Thoracic aorta (tissue), 2 donors: Measurements from ENCODE around the gene PRRC2C. TPM values are rescaled to one million over a fixed set of nuclear protein-coding genes. Genes with fewer than 3 reads are reported as not detected.

Experiments
- ATAC-seq: fragments of 150-250 bp; one replicate; pipeline ENCODE4 v1.8.0; 2017; ENCODE audit warnings: low read depth; ENCODE audit not compliant: insufficient number of reproducible peaks, low FRiP score
- DNase-seq: peaks from one replicate; pipeline ENCODE4 v3.0.0-alpha.2; 2020; ENCODE audit warnings: low spot score
- H3K27ac ChIP-seq, 2 donors: fragments of 200-600 bp; sonication (generic); 1 replicate in 1 of 2; 2 replicates in 1 of 2; pipeline ENCODE4 v1.5.1; 2016; ENCODE audit warnings: mild to moderate bottlenecking in 2 of 2, moderate library complexity in 2 of 2
- H3K27me3 ChIP-seq: fragments of 200-600 bp; sonication (generic); replicated peaks from 2 replicates; pipeline ENCODE4 v1.6.0; 2016; ENCODE audit warnings: mild to moderate bottlenecking; ENCODE audit not compliant: insufficient read depth
- H3K36me3 ChIP-seq: fragments of 200-600 bp; sonication (generic); one replicate; pipeline ENCODE4 v1.5.1; 2016
- H3K4me1 ChIP-seq, 2 donors: fragments of 200-600 bp; sonication (generic); 1 replicate in 1 of 2; 2 replicates in 1 of 2; pipeline versions ENCODE4 v1.5.1 to v1.6.0; 2016; ENCODE audit warnings: low read depth in 2 of 2, mild to moderate bottlenecking in 1 of 2; ENCODE audit not compliant: control insufficient read depth in 1 of 2
- H3K4me3 ChIP-seq: fragments of 200-600 bp; sonication (generic); 2 replicates; pipeline ENCODE4 v1.5.1; 2016; ENCODE audit warnings: mild to moderate bottlenecking
- H3K9me3 ChIP-seq: fragments of 200-600 bp; sonication (generic); 2 replicates; pipeline ENCODE4 v1.5.1; 2016
- CTCF ChIP-seq: fragments of 200-600 bp; sonication (generic); IDR thresholded peaks from one replicate; pipeline ENCODE4 v1.5.1; 2019; ENCODE audit warnings: antibody characterized with exemption
- total RNA-seq, 2 donors: library from RNA; depleted of rRNA; stranded (reverse); fragments of >200 nt; gene quantifications; one replicate each; pipeline versions ENCODE4 v1.1.0 to v1.2.3, GENCODE V29; 2016

PRRC2C gene
- total RNA-seq, 2 donors from 2014 or later = 73.9 to 127 TPM

- Histone ChIP-seq H3K4me3 (no peak overlapping the region), H3K4me1 (no peaks in the 10 kb centered on the region), H3K9me3 (no peaks in the 10 kb centered on the region), H3K27me3 (no peaks in the 10 kb centered on the region), H3K36me3 (no peaks in the 10 kb centered on the region), H3K27ac (no peak overlapping the region)
- DNase-seq (no peak), ATAC-seq (no peak)
- TF ChIP-seq CTCF = no peak
These were observed 142.9 kb downstream of the PRRC2C start for GRCh38 chr1:171628225-171628624.

GRCh38 chr1:171635661-171636060 lies 150.3 kb downstream of the PRRC2C start:
- no peaks in the 10 kb centered on the region for H3K27me3 ChIP-seq
- DNase-seq = no peak
- no peaks in the 10 kb centered on the region for H3K9me3 ChIP-seq
- H3K27ac ChIP-seq = no peak overlapping the region
- no peak for ATAC-seq
- H3K4me3 ChIP-seq = no peak overlapping the region
- H3K36me3 ChIP-seq = no peaks in the 10 kb centered on the region
- no peak for TF ChIP-seq CTCF
- H3K4me1 ChIP-seq = no peaks in the 10 kb centered on the region

- ATAC-seq (no peak), DNase-seq (no peak)
- H3K27ac ChIP-seq = no peak overlapping the region
- no peak for TF ChIP-seq CTCF
- H3K36me3 ChIP-seq = no peaks in the 10 kb centered on the region
- no peaks in the 10 kb centered on the region for H3K27me3 ChIP-seq
- no peaks in the 10 kb centered on the region for H3K9me3 ChIP-seq
- no peak overlapping the region for H3K4me3 ChIP-seq
- H3K4me1 ChIP-seq = no peaks in the 10 kb centered on the region
These were observed 150.8 kb downstream of the PRRC2C start for GRCh38 chr1:171636141-171636540.

GRCh38 chr1:171637928-171638576 lies 152.7 kb downstream of the PRRC2C start:
- Histone ChIP-seq H3K27ac (no peak overlapping the region), H3K36me3 (no peaks in the 10 kb centered on the region), H3K27me3 (no peaks in the 10 kb centered on the region), H3K4me1 (no peaks in the 10 kb centered on the region), H3K9me3 (no peaks in the 10 kb centered on the region), H3K4me3 (no peak overlapping the region)
- ATAC-seq (no peak), DNase-seq (no peak)
- TF ChIP-seq CTCF = no peak

- DNase-seq = no peak
- no peak for ATAC-seq
- no peaks in the 10 kb centered on the region for H3K36me3 ChIP-seq
- H3K27me3 ChIP-seq = no peaks in the 10 kb centered on the region
- no peak overlapping the region for H3K27ac ChIP-seq
- H3K4me3 ChIP-seq = no peak overlapping the region
- no peak for TF ChIP-seq CTCF
- peaks cover 1 to 6% of the 10 kb centered on the region in 2 donors for H3K4me1 ChIP-seq
- no peaks in the 10 kb centered on the region for H3K9me3 ChIP-seq
These were observed 154.9 kb downstream of the PRRC2C start for GRCh38 chr1:171640225-171640624.
